Neural crest cell (in vitro differentiated cells): ENCODE measurements around the gene YAP1. TPM values are rescaled to one million over a fixed set of nuclear protein-coding genes. Genes with fewer than 3 reads are reported as not detected.

Source experiments
- DNase-seq: peaks from one replicate; pipeline ENCODE4 v3.0.0; 2021; ENCODE audit warnings: low read depth, mixed read lengths, low spot score
- H3K27ac Mint-ChIP-seq: one replicate; pipeline ENCODE4 v1.8.0; 2021; ENCODE audit warnings: mild to moderate bottlenecking, mixed read lengths; ENCODE audit not compliant: unreplicated experiment
- H3K27me3 Mint-ChIP-seq: 2 replicates; pipeline ENCODE4 v1.8.0; 2021; ENCODE audit warnings: low read depth, mild to moderate bottlenecking, mixed read lengths
- H3K36me3 Mint-ChIP-seq: 2 replicates; pipeline ENCODE4 v1.8.0; 2021; ENCODE audit warnings: low read depth, mild to moderate bottlenecking, mixed read lengths
- H3K4me1 Mint-ChIP-seq: 2 replicates; pipeline ENCODE4 v1.8.0; 2021; ENCODE audit warnings: mixed read lengths
- H3K4me3 Mint-ChIP-seq: one replicate; pipeline ENCODE4 v1.8.0; 2021; ENCODE audit warnings: mild to moderate bottlenecking, mixed read lengths
- H3K9me3 Mint-ChIP-seq: 2 replicates; pipeline ENCODE4 v1.8.0; 2021; ENCODE audit warnings: mixed read lengths
- total RNA-seq: library from RNA; stranded (reverse); gene quantifications from 2 replicates; pipeline ENCODE4 v1.2.1, GENCODE V29; 2021
- TF ChIP-seq, protein P1 (sequence below): fragments of 200-600 bp; sonication (generic); conservative IDR thresholded peaks from 2 replicates; pipeline ENCODE4 v1.5.0; 2021; ENCODE audit warnings: antibody characterized with exemption, mild to moderate bottlenecking

Gene YAP1
- total RNA-seq, 1 donor from 2014 or later, result 142 TPM

DNA sequence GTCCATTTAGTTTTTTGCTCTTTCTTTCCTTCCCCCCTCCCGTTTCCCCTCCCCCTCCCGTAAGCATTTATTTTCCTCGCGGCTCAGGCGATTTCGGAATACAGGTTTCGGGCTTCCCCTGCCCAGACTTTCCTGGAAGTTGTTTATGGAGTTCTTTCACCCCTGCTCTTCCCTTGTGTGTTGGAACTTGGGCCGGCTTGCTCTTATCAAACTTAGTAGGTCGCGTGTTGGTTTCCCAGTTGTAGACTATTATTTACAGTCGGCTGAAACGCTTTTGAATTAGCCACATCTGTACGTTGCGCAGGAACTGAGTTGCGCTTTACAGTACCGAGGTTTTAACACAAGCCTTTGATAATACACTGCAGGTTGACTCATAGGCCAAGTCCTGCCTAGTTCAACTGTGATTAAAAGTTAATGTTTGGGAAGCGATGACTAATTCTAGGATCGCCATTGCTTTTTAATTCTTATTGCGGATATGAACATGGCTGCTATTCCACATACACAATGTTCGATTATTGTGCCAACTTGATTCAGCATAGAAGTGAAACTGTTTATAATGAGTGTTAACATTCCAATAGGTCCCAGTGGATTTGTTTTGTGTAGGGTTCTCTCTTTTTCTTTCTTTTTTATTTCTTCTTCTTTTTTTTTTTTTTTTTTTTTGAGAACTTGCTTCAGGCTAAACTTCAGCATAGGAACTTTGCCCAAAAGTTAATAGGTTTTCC lies 1.7 kb downstream of the YAP1 start:
- peak overlapping the region; percentile 99 for H3K27ac Mint-ChIP-seq
- TF ChIP-seq, protein P1, sequence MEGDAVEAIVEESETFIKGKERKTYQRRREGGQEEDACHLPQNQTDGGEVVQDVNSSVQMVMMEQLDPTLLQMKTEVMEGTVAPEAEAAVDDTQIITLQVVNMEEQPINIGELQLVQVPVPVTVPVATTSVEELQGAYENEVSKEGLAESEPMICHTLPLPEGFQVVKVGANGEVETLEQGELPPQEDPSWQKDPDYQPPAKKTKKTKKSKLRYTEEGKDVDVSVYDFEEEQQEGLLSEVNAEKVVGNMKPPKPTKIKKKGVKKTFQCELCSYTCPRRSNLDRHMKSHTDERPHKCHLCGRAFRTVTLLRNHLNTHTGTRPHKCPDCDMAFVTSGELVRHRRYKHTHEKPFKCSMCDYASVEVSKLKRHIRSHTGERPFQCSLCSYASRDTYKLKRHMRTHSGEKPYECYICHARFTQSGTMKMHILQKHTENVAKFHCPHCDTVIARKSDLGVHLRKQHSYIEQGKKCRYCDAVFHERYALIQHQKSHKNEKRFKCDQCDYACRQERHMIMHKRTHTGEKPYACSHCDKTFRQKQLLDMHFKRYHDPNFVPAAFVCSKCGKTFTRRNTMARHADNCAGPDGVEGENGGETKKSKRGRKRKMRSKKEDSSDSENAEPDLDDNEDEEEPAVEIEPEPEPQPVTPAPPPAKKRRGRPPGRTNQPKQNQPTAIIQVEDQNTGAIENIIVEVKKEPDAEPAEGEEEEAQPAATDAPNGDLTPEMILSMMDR, result no peak
- H3K9me3 Mint-ChIP-seq, result no peaks in the 10 kb centered on the region
- peaks cover 3% of the 10 kb centered on the region for H3K27me3 Mint-ChIP-seq
- no peaks in the 10 kb centered on the region for H3K36me3 Mint-ChIP-seq
- no peak for DNase-seq
- H3K4me1 Mint-ChIP-seq, result peaks cover 57% of the 10 kb centered on the region
- H3K4me3 Mint-ChIP-seq, result peak overlapping the region; percentile 100

DNA sequence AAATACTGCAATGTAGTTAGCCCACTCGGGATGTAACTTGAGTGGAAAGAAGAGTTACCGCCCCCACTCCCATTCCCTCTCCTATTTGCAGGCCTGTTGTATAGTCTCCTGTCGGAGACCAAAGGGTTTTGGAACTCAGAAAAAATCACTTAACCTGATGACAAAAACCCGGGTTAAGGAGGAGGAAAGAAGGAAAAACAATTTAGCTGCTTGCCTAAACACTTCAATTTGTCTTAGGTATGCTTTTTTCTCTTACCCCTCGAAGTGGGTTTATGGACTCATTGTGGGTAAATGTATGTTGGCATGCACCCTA lies 2.2 kb downstream of the YAP1 start:
- H3K9me3 Mint-ChIP-seq, result no peaks in the 10 kb centered on the region
- DNase-seq, result no peak
- no peaks in the 10 kb centered on the region for H3K36me3 Mint-ChIP-seq
- peaks cover 3% of the 10 kb centered on the region for H3K27me3 Mint-ChIP-seq
- peak overlapping the region; percentile 99 for H3K27ac Mint-ChIP-seq
- H3K4me1 Mint-ChIP-seq, result peaks cover 62% of the 10 kb centered on the region
- TF ChIP-seq, protein P1, result no peak
- H3K4me3 Mint-ChIP-seq, result peak overlapping the region; percentile 100

DNA sequence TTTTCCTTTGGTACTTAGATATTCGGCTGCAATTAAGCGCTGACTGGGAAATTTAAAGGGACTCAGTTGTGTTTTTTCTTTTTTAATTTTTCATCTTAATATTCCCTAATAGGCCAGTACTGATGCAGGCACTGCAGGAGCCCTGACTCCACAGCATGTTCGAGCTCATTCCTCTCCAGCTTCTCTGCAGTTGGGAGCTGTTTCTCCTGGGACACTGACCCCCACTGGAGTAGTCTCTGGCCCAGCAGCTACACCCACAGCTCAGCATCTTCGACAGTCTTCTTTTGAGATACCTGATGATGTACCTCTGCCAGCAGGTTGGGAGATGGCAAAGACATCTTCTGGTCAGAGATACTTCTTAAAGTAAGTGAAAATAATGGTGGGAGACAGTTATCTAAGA lies 3.8 kb downstream of the YAP1 start:
- Mint-ChIP-seq H3K9me3 (no peaks in the 10 kb centered on the region), H3K4me3 (peak overlapping the region; percentile 73), H3K36me3 (no peaks in the 10 kb centered on the region), H3K27ac (no peak overlapping the region), H3K27me3 (peaks cover 3% of the 10 kb centered on the region), H3K4me1 (peaks cover 70% of the 10 kb centered on the region)
- DNase-seq, result no peak
- TF ChIP-seq, protein P1, result no peak

DNA sequence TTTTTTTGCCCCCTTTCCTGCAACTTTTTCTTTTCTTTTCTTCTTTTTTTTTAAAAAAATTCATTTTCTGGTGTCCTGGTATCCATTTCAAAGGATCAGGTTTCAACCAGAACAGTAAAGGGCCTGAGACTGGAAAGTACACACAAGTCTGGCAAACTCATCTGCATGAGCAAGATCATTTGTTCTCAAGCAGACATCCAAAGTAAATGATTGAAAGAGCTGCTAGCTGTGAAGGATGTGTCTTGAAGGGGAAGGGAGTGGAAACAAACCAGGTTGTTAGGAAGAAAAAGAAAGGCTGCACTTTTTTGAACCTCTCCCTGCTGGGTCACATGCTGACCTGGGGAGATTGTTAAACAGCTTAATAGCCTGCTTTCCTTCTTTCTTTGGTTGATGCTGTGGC lies 5.3 kb downstream of the YAP1 start:
- DNase-seq, result no peak
- H3K4me1 Mint-ChIP-seq, result peaks cover 76% of the 10 kb centered on the region

DNA sequence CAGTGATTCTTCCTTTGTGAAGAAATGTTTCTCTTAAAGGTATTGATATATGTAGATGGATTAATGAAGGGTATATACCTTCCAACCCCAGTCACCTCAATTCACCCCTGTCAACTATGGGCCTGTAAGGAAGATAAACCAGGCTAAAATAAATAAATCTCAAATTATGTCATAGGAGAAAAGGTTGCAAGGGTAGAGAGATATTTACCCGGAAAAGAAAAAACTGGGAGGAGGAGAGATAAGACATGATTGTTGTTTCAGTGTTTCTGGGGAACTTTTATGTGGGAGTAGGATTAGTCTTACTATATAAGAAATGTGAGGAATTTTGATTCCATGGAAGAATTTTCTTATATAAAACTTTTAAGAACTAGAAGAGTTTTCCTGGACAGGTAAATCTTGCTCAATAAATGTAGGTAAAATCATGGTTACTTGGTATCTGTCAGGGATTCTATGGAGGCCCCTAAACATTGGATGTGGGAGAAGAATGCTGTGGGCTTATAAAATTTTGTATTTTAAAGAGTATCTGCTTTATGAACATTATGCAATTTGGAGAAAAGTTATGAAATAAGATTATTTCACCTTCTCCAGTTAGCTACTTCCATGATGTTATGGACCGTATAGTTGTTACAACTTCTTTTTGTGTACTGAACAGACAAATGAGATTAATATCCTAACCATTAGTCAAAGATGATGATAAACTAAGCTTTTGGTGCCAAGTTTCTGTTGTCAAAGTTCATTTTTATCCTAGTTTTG lies 6.4 kb downstream of the YAP1 start:
- peaks cover 79% of the 10 kb centered on the region for H3K4me1 Mint-ChIP-seq
- H3K36me3 Mint-ChIP-seq, result no peaks in the 10 kb centered on the region
- no peak overlapping the region for H3K27ac Mint-ChIP-seq
- TF ChIP-seq, protein P1, result no peak
- no peaks in the 10 kb centered on the region for H3K9me3 Mint-ChIP-seq
- DNase-seq, result no peak
- H3K27me3 Mint-ChIP-seq, result no peaks in the 10 kb centered on the region
- peak overlapping the region; percentile 43 for H3K4me3 Mint-ChIP-seq

More for the DNA sequence above, 5.3 kb downstream of the YAP1 start:
- Mint-ChIP-seq H3K27ac (no peak overlapping the region), H3K36me3 (no peaks in the 10 kb centered on the region), H3K4me3 (peak overlapping the region; percentile 53), H3K27me3 (no peaks in the 10 kb centered on the region), H3K9me3 (no peaks in the 10 kb centered on the region)
- TF ChIP-seq, protein P1, result no peak
